Endothelial cell of umbilical vein (primary cell): Measurements from ENCODE around the gene PLEKHM2.

ENCODE experiments used
- MYC ChIP-seq: IDR thresholded peaks from one replicate; pipeline ENCODE4 v1.6.1; 2011; ENCODE audit warnings: mild to moderate bottlenecking, low read depth, low read length
- POLR2A ChIP-seq: IDR thresholded peaks from 2 replicates; pipeline ENCODE4 v1.6.1; 2012; ENCODE audit warnings: low read depth, mild to moderate bottlenecking, control low read depth, low read length
- TF ChIP-seq, protein P1 (sequence below), 2 donors: IDR thresholded peaks; 1 replicate in 1 of 2; 2 replicates in 1 of 2; pipeline ENCODE4 v1.5.1; 2011; ENCODE audit warnings: low read length in 2 of 2, mild to moderate bottlenecking in 2 of 2, moderate library complexity in 2 of 2, control low read depth in 1 of 2, inconsistent platforms in 1 of 2, low read depth in 1 of 2; ENCODE audit not compliant: insufficient read depth in 1 of 2; ENCODE audit errors: extremely low read depth in 1 of 2

DNA sequence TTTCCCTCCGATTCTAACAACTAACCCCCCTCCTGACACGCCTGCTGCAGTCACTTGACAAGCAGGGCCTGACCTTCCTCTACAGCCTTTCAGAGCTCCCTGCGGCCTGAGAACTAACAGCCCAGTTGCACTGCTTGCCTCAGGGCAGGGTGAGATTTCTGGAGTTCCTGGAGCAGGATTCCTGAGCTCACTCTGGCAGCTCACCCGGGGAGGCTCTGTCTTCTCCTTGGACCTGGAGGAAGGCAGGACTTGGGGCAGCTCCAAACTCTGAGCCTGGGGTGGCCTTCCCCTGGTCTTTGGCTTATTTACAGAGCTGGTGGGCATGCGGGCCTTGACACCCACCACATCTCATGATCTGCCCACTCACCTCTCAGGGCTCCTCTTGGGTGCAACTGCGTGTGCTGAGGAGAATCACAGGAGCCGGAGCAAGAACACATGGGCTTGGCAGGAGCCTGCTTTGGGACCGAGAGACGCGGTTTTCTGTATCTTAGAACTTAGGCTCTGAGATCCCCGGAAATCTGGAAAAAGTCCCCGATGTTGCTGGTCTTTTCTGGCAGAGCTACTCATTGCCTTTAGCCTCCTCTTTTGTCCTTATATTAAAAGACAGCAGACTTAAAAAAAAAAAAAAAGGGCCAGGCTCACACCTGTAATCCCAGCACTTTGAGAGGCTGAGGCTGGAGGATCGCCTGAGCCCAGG is 38.9 kb downstream of the PLEKHM2 start:
- TF ChIP-seq, protein P1, sequence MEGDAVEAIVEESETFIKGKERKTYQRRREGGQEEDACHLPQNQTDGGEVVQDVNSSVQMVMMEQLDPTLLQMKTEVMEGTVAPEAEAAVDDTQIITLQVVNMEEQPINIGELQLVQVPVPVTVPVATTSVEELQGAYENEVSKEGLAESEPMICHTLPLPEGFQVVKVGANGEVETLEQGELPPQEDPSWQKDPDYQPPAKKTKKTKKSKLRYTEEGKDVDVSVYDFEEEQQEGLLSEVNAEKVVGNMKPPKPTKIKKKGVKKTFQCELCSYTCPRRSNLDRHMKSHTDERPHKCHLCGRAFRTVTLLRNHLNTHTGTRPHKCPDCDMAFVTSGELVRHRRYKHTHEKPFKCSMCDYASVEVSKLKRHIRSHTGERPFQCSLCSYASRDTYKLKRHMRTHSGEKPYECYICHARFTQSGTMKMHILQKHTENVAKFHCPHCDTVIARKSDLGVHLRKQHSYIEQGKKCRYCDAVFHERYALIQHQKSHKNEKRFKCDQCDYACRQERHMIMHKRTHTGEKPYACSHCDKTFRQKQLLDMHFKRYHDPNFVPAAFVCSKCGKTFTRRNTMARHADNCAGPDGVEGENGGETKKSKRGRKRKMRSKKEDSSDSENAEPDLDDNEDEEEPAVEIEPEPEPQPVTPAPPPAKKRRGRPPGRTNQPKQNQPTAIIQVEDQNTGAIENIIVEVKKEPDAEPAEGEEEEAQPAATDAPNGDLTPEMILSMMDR (IDR thresholded peaks at IDR 0.05; ENCODE audit: extremely low read depth in 1 of 2, insufficient read depth in 1 of 2, low read depth in 1 of 2, low read length in 2 of 2) = no peak
- TF ChIP-seq MYC = no peak
- TF ChIP-seq POLR2A = no peak
